Type B pancreatic cell (in vitro differentiated cells): Measurements from ENCODE around the gene ANKRD2. TPM values are rescaled to one million over a fixed set of nuclear protein-coding genes. Genes with fewer than 3 reads are reported as not detected.

ENCODE experiments used
- DNase-seq: peaks from one replicate; pipeline ENCODE4 v3.0.0; 2021; ENCODE audit warnings: mixed read lengths; ENCODE audit not compliant: unreplicated experiment; ENCODE audit errors: extremely low spot score
- H3K27ac Mint-ChIP-seq: 2 replicates; pipeline ENCODE4 v1.8.0; 2021; ENCODE audit warnings: mild to moderate bottlenecking, mixed read lengths
- H3K27me3 Mint-ChIP-seq: 2 replicates; pipeline ENCODE4 v1.8.0; 2021; ENCODE audit warnings: mixed read lengths
- H3K36me3 Mint-ChIP-seq: 2 replicates; pipeline ENCODE4 v1.8.0; 2021; ENCODE audit warnings: mixed read lengths
- H3K4me1 Mint-ChIP-seq: one replicate; pipeline ENCODE4 v1.8.0; 2021; ENCODE audit warnings: mixed read lengths; ENCODE audit not compliant: unreplicated experiment
- H3K4me3 Mint-ChIP-seq: 2 replicates; pipeline ENCODE4 v1.8.0; 2021; ENCODE audit warnings: mild to moderate bottlenecking, mixed read lengths
- H3K9me3 Mint-ChIP-seq: 2 replicates; pipeline ENCODE4 v1.8.0; 2021; ENCODE audit warnings: mixed read lengths
- total RNA-seq: library from RNA; stranded (reverse); gene quantifications from 2 replicates; pipeline ENCODE4 v1.2.1, GENCODE V29; 2021; ENCODE audit warnings: low replicate concordance
- TF ChIP-seq, protein P1 (sequence below): fragments of 200-600 bp; sonication (generic); conservative IDR thresholded peaks from 2 replicates; pipeline ENCODE4 v1.5.0; 2021; ENCODE audit warnings: antibody characterized with exemption, mild to moderate bottlenecking

Gene ANKRD2
- total RNA-seq, 1 donor from 2014 or later: not detected

DNA sequence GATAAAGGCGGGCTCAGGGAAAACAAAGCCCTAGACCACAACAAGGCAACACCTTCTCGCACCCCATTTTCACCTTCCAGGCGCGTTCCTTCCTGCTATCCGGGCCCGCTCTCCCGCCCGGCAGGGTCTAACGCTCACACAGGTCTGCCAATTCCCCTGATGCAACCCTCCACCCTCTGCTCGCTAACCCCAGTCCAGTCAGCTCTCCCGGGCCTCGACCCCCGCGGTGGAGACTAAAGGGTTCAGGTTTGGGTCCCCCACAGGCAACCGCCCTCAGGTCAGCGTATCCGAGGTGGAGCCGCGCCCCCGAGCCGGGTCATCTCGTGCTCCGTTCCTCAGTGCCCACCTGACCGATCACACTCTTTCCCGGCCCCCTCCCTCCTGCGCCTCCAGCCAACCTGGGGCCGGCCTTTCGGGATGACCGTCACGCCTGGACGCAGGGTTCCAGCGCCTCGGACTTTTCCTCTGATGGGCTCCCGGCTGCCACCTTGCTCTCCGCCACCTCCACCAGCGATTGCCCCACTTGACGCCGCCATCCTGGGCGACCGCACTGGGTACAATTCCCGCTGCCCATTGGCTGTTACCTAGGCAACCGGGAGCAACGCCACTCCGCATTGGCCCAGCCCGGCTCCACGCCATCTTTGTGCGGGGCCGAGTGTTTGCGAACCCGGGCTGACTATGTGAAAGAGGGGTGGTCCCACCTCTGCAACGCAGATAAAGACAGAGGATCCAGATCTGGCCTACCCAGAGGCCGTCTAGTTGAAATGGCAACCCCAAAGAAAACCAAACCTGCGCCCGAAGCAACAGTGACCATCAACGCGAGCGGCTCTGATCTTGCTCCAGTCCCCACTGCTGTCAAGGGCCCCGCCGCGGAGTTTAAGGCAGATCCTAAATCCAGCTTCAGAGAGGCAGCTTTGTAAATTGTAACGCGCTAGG, 60.6 kb downstream of the ANKRD2 start, which contains the start of gene MORN4:
MORN4 (minus strand) TSS at position 552 of the 936 bp plus-strand sequence. CDS start 13,847 bp downstream, outside the sequence.
- H3K36me3 Mint-ChIP-seq: no peaks in the 10 kb centered on the region
- TF ChIP-seq, protein P1, sequence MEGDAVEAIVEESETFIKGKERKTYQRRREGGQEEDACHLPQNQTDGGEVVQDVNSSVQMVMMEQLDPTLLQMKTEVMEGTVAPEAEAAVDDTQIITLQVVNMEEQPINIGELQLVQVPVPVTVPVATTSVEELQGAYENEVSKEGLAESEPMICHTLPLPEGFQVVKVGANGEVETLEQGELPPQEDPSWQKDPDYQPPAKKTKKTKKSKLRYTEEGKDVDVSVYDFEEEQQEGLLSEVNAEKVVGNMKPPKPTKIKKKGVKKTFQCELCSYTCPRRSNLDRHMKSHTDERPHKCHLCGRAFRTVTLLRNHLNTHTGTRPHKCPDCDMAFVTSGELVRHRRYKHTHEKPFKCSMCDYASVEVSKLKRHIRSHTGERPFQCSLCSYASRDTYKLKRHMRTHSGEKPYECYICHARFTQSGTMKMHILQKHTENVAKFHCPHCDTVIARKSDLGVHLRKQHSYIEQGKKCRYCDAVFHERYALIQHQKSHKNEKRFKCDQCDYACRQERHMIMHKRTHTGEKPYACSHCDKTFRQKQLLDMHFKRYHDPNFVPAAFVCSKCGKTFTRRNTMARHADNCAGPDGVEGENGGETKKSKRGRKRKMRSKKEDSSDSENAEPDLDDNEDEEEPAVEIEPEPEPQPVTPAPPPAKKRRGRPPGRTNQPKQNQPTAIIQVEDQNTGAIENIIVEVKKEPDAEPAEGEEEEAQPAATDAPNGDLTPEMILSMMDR: no peak
- peak within 1 kb of the TSS; percentile 93 for H3K27ac Mint-ChIP-seq
- H3K4me3 Mint-ChIP-seq: peak within 1 kb of the TSS; percentile 99
- peak; percentile 95 for DNase-seq
- no peaks in the 10 kb centered on the region for H3K27me3 Mint-ChIP-seq
- H3K9me3 Mint-ChIP-seq: no peaks in the 10 kb centered on the region
- peaks cover 13% of the 10 kb centered on the region for H3K4me1 Mint-ChIP-seq

Other genes with a start within 250 kb of the ANKRD2 start
- gene FRAT2, start 238.1 kb upstream of the ANKRD2 start, total RNA-seq: 23.1 and 36.4 TPM in 2 replicates
- gene RRP12, start 171.4 kb upstream of the ANKRD2 start, total RNA-seq: 34.5 and 41.6 TPM in 2 replicates
- 200 and 207 TPM in 2 replicates for gene PGAM1, start 146.6 kb upstream of the ANKRD2 start, total RNA-seq
- 34.8 and 36.1 TPM in 2 replicates for gene EXOSC1, start 126.8 kb upstream of the ANKRD2 start, total RNA-seq
- 50.7 and 53.7 TPM in 2 replicates for gene ZDHHC16, start 126.6 kb upstream of the ANKRD2 start, total RNA-seq
- 85.9 and 94.8 TPM in 2 replicates for gene MMS19, start 74.4 kb upstream of the ANKRD2 start, total RNA-seq
- gene UBTD1, start 73.9 kb upstream of the ANKRD2 start, total RNA-seq: 11.6 and 16.1 TPM in 2 replicates
- 0.57 and 2.1 TPM in 2 replicates for gene HOGA1, start 11.6 kb downstream of the ANKRD2 start, total RNA-seq
- 0.34 TPM in 1 of 2 replicates, not detected in the other for gene C10orf62, start 16.9 kb downstream of the ANKRD2 start, total RNA-seq
- 9.0 and 15.8 TPM in 2 replicates for gene MORN4, start 60.7 kb downstream of the ANKRD2 start, total RNA-seq
- 18.7 and 19.3 TPM in 2 replicates for gene PI4K2A, start 67.9 kb downstream of the ANKRD2 start, total RNA-seq
- 7.8 and 16.2 TPM in 2 replicates for gene AVPI1, start 114.5 kb downstream of the ANKRD2 start, total RNA-seq
- 16.8 and 43.7 TPM in 2 replicates for gene MARVELD1, start 141.0 kb downstream of the ANKRD2 start, total RNA-seq
- gene ZFYVE27, start 164.3 kb downstream of the ANKRD2 start, total RNA-seq: 25.6 and 28.8 TPM in 2 replicates
- gene SFRP5, start 199.2 kb downstream of the ANKRD2 start, total RNA-seq: 5.7 and 9.6 TPM in 2 replicates